Endothelial cell (in vitro differentiated cells): Measurements from ENCODE around the gene COX19. TPM values are rescaled to one million over a fixed set of nuclear protein-coding genes. Genes with fewer than 3 reads are reported as not detected.

ENCODE experiments used
- DNase-seq: peaks from one replicate; pipeline ENCODE4 v3.0.0; 2021; ENCODE audit warnings: low spot score
- H3K27ac Mint-ChIP-seq: one replicate; pipeline ENCODE4 v1.8.0; 2021; ENCODE audit warnings: mixed read lengths, inconsistent platforms; ENCODE audit not compliant: unreplicated experiment
- H3K27me3 Mint-ChIP-seq: one replicate; pipeline ENCODE4 v1.8.0; 2021; ENCODE audit warnings: mild to moderate bottlenecking, moderate library complexity, mixed read lengths, inconsistent platforms; ENCODE audit not compliant: unreplicated experiment
- H3K36me3 Mint-ChIP-seq: one replicate; pipeline ENCODE4 v1.8.0; 2021; ENCODE audit warnings: mild to moderate bottlenecking, low read depth, mixed read lengths, inconsistent platforms; ENCODE audit not compliant: unreplicated experiment
- H3K4me1 Mint-ChIP-seq: one replicate; pipeline ENCODE4 v1.8.0; 2021; ENCODE audit warnings: mild to moderate bottlenecking, mixed read lengths, inconsistent platforms; ENCODE audit not compliant: unreplicated experiment
- H3K4me3 Mint-ChIP-seq: one replicate; pipeline ENCODE4 v1.8.0; 2021; ENCODE audit warnings: mild to moderate bottlenecking, mixed read lengths, inconsistent platforms; ENCODE audit not compliant: unreplicated experiment
- H3K9me3 Mint-ChIP-seq: one replicate; pipeline ENCODE4 v1.8.0; 2021; ENCODE audit warnings: mixed read lengths, inconsistent platforms; ENCODE audit not compliant: unreplicated experiment
- total RNA-seq: library from RNA; stranded (reverse); fragmentation: NEBNext Ultra II Directional; extraction: Animal tissue kit (Norgen Biotek cat#: 25700); gene quantifications from one replicate; pipeline ENCODE4 v1.2.1, GENCODE V29; 2021; ENCODE audit not compliant: unreplicated experiment
- TF ChIP-seq, protein P1 (sequence below): fragments of 200-600 bp; sonication (generic); IDR thresholded peaks from one replicate; pipeline ENCODE4 v1.5.0; 2021; ENCODE audit warnings: antibody characterized with exemption; ENCODE audit not compliant: unreplicated experiment

The COX19 gene
- total RNA-seq, 1 donor from 2014 or later = 10.2 TPM

DNA sequence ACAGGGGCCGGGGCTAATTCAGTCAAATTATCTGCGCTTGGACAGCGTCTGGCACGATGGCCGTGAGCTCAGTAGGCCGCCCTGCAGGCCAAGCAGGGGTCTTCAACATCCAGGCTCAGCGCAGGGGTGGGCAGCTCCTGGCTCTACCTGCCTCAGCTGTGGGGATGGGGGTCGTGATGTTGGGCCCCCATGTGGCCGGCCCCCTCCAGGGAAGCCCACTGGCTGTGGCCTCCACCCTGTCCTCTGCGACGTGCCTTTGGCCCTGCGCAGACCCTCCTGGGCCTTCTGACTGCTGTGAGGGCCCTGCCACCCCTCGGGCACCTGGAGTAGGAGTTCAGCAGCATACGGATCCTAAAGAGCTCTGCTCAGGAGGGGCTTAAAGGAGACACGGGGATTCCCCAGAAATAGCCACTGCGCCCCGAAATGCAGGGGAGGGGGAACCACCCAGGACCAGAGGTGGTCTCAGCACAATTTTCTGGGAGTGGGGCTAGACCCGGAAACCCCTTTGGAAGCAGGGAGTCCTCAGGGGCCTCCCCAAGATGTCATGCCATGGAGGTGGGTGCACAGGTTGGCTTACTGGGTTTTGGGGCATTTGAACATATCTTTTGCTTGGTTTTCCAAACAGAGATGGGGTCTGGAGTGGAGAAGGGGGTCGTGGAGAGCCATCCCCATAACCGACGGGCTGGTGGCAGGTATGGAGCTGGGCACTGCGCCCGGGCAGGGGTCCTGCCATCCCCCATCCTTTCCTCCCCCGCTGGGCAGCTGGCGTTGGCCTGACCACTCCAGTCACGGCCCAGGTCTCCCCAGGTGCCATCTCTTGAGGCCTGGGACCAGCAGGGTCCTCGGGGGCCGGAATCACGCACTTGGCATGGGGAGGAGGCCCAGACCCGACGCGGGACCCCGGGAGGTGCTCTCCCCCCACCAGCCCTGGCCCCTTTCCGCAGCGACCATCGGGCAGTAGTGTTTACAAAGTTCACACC lies 16.8 kb downstream of the COX19 start:
- TF ChIP-seq, protein P1, sequence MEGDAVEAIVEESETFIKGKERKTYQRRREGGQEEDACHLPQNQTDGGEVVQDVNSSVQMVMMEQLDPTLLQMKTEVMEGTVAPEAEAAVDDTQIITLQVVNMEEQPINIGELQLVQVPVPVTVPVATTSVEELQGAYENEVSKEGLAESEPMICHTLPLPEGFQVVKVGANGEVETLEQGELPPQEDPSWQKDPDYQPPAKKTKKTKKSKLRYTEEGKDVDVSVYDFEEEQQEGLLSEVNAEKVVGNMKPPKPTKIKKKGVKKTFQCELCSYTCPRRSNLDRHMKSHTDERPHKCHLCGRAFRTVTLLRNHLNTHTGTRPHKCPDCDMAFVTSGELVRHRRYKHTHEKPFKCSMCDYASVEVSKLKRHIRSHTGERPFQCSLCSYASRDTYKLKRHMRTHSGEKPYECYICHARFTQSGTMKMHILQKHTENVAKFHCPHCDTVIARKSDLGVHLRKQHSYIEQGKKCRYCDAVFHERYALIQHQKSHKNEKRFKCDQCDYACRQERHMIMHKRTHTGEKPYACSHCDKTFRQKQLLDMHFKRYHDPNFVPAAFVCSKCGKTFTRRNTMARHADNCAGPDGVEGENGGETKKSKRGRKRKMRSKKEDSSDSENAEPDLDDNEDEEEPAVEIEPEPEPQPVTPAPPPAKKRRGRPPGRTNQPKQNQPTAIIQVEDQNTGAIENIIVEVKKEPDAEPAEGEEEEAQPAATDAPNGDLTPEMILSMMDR = no peak
- no peak for DNase-seq
- no peak overlapping the region for H3K27ac Mint-ChIP-seq

DNA sequence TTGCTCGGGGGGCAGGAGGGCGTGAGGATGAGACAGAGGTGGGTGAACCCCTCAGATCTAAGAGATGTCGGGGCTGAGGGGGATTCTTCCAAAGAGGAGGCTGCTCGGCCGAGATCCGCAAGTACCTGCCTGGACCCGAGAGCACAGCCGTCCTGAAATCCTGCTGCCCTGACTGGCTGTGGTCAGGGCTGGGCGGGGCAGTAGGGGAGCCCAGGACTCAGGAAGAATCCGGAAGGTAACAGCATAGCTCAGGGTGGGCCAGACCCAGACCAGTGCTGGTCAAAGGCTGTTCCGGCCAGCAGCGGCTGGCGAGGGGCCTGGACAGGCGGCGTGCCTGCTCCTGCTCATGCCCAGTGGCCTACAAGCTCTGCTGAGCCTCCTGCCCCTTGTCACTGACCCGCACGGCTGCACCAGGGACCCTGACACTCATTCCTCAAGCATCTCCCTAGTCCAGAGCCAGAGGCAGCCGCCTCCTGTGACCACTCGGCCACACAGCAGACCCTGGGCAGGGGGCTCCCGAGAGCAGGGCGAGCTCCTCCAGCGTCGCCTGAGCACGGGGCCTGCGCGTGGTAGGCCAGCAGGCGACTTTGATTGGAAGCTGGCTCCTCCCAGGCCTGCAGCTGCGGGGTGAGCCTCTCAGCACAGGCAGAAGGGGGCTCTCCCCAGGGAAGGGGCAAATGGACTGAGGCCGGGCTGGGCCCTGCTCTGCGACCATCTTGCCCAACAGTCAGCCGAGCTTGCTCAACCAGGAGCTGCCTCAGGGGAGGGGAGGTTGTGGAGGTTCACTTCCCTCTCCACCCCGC lies 17.7 kb downstream of the COX19 start:
- DNase-seq = no peak
- TF ChIP-seq, protein P1 = no peak
- Mint-ChIP-seq H3K36me3 (peaks cover 8% of the 10 kb centered on the region), H3K27me3 (peaks cover 17% of the 10 kb centered on the region), H3K9me3 (no peaks in the 10 kb centered on the region), H3K4me1 (no peaks in the 10 kb centered on the region), H3K27ac (no peak overlapping the region), H3K4me3 (no peak overlapping the region)

More for the DNA sequence above, 16.8 kb downstream of the COX19 start:
- no peak overlapping the region for H3K4me3 Mint-ChIP-seq
- peaks cover 8% of the 10 kb centered on the region for H3K36me3 Mint-ChIP-seq
- H3K4me1 Mint-ChIP-seq = no peaks in the 10 kb centered on the region
- H3K27me3 Mint-ChIP-seq = peaks cover 17% of the 10 kb centered on the region
- H3K9me3 Mint-ChIP-seq = no peaks in the 10 kb centered on the region

DNA sequence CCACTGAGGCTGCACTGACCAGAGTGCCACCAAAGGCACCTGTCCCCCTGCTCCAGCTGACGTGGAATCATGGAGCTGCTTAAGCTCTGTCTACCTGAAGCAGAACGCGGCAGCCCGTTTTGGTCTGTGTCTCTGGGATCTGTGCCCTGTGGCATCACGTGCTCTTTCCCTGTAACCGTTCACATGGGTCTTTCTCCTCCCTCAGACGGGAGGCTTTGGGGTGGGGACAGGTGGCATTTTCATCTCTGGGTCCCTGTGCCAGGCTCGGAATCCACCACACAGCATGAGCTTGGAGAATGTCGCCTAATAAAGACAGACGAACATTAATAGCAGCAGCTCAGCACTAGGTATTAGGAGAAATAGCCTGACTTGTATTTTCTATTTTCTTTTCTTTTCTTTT lies 19.3 kb downstream of the COX19 start:
- H3K27me3 Mint-ChIP-seq = peaks cover 13% of the 10 kb centered on the region
- TF ChIP-seq, protein P1 = no peak
- no peak overlapping the region for H3K27ac Mint-ChIP-seq
- no peaks in the 10 kb centered on the region for H3K4me1 Mint-ChIP-seq
- H3K9me3 Mint-ChIP-seq = no peaks in the 10 kb centered on the region
- peaks cover 4% of the 10 kb centered on the region for H3K36me3 Mint-ChIP-seq
- no peak overlapping the region for H3K4me3 Mint-ChIP-seq
- no peak for DNase-seq

DNA sequence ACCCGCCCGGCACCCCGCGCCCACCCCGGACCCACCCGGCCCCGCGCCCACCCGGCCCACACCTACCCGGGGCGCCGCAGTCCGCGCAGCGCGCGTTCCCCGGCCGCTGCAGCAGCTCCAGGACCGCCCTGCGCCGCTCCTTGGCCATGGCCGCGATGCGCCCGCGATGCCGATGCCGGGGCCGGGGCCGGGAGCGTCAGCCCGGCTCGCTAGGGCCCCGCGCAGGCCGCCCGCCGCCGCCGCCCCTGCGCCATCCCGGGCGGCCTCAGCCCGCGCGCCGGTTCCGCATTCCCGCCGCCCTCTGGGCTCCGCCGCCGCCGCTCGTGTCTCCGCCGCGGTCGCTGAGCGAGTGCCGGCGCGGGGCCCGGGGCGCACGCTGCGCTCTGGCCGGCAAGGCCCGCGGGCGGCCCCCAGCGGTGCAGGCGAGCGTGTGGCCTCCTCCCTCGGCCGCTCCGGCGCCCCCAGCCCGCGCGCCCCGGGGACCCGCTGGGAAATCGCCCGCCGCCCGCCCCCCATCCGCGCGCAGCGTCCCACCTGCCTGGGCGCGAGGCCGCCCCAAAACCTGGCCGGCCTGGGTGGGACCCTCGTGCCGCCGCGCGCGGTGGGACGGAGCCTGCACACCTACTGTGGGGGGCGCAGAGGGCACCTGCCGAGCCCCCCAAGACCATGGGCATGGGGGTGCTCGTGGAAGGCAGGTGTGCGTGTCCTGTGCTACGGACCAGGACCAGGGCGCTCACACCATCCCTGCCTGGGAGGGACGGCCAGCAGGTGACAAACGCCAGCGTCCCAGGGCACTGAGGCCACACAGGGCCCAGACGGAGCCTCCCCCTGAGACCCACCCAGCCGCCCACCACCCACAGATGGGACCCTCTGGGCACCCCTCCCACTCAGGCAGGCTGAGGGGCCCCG lies 20.8 kb downstream of the COX19 start, which contains the start of gene ADAP1:
Gene ADAP1, minus strand, starts transcription at position 351 of the 909 bp plus-strand sequence. Its CDS starts 203 bp downstream, at position 148.
- Mint-ChIP-seq H3K4me1 (no peaks in the 10 kb centered on the region), H3K27me3 (peaks cover 13% of the 10 kb centered on the region), H3K4me3 (peak within 1 kb of the TSS; percentile 83), H3K9me3 (no peaks in the 10 kb centered on the region), H3K27ac (peak within 1 kb of the TSS; percentile 48), H3K36me3 (no peaks in the 10 kb centered on the region)
- TF ChIP-seq, protein P1 = no peak
- peak; percentile 68 for DNase-seq
